Activated naive CD4-positive, alpha-beta T cell treated with anti-CD3 and anti-CD28 coated beads, Interleukin-2, amount 10 ng/mL, durations not matched to agents 5 hours and 36 hours (primary cell): ENCODE data around the gene UBIAD1. TPM values are rescaled to one million over a fixed set of nuclear protein-coding genes. Genes with fewer than 3 reads are reported as not detected.

ENCODE experiments used
- total RNA-seq, 2 experiments: library from RNA; stranded (reverse); gene quantifications; one replicate each; pipeline ENCODE4 v1.2.3, GENCODE V29; 2021

The UBIAD1 gene
- 10 to 100 TPM; 39.9 to 44.2 TPM for total RNA-seq

GRCh38 chr1:11272832-11273594 lies at the start of gene UBIAD1:
TSS of gene UBIAD1 (plus strand) at chr1:11273198. CDS start at chr1:11273532, 334 bp downstream.

DNA sequence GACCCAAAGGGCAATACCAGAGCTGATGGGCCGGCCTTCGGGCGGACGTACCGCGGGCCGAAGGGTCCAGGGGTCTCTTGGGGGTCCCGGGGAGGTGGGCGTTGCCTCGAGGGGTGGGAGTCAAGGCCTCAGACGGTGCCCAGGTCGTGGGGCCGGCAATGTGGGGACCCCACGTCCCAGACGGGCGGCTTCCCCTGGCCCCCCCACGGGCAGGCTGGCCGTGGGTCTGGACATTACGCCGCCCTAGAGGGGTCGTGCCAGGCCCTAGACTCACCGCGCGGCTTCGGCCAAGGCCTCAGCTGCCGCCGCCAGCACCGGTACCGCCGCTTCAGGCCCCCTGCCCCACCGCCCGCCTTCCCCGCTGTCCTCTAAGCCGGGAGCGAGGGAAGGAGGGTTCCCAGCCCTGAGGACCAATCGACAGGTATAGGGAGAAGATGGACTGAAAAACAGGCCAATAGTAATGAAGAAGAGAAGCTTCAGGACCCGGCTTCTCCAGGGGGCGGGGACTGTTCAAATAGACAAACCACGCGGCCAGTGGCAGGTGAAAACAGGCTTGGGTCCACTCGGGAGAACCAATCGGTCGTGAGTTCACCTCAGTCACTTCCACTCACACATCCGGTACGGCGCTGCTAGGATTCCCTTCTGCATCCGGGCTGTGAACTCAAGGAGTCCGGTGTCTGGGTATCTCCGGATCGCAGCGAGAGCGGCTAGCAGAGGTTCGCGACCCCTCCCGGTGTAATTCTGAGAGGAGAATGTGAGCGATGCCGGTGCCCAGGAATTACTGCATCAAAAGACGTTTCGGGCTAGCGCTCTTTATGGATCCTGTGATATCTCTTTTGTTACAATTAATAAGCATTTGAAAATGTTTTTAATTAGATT lies 10.6 kb upstream of the UBIAD1 start, which contains the start of gene MTOR:
Gene MTOR, minus strand, starts transcription at position 381 of the 879 bp plus-strand sequence. CDS start 3,142 bp downstream, outside the sequence.

Other genes with a start within 250 kb of the UBIAD1 start
- not detected for gene MASP2, start 226.0 kb upstream of the UBIAD1 start, total RNA-seq
- gene SRM, start 213.2 kb upstream of the UBIAD1 start, total RNA-seq: 10 to 100 TPM; 68.2 to 76.2 TPM
- gene EXOSC10, start 173.3 kb upstream of the UBIAD1 start, total RNA-seq: 10 to 100 TPM; 63.2 to 66.1 TPM
- gene ANGPTL7, start 83.8 kb upstream of the UBIAD1 start, total RNA-seq: not detected
- 10 to 100 TPM; 43.0 to 44.2 TPM for gene MTOR, start 10.6 kb upstream of the UBIAD1 start, total RNA-seq
- gene DISP3, start 206.0 kb downstream of the UBIAD1 start, total RNA-seq: 1 to 10 TPM; 1.8 to 2.8 TPM